ENCODE data around the gene KAT6B. TPM values are rescaled to one million over a fixed set of nuclear protein-coding genes. Genes with fewer than 3 reads are reported as not detected.

Gene KAT6B
- total and polyA plus RNA-seq, 2 of the 8 experiments (the other 6 are each of a cell fraction or from before 2014, with no cell fraction given), result 7.3 to 30.8 TPM

- TF ChIP-seq YY1 (IDR thresholded peaks at IDR 0.05; ENCODE audit: low read depth, low read length) (no peak), SP1 (IDR thresholded peaks at IDR 0.05; ENCODE audit: low read depth, low read length) (no peak), RFX5 (IDR thresholded peaks at IDR 0.05; ENCODE audit: borderline replicate concordance, low read depth, low read length) (no peak), POLR2AphosphoS5 (IDR thresholded peaks at IDR 0.05; ENCODE audit: low read depth, low read length) (no peak), EP300 (IDR thresholded peaks at IDR 0.05; ENCODE audit: borderline replicate concordance in 1 of 2, low read depth in 2 of 2, low read length in 2 of 2) (no peak)
Measured at GRCh38 chr10:74913377-74913979, 87.1 kb downstream of the KAT6B start (continued).

All from H1 (cell line).